Neural cell (in vitro differentiated cells): ENCODE measurements around the gene ASB1.

Experiments used
- CTCF ChIP-seq: fragments of 450-650 bp; IDR thresholded peaks from 2 replicates; pipeline ENCODE4 v1.5.1; 2014; ENCODE audit warnings: antibody characterized with exemption, mild to moderate bottlenecking, moderate library complexity; ENCODE audit not compliant: poor library complexity, severe bottlenecking
- EZH2 ChIP-seq: fragments of 200-600, 300-800 bp; shearing (Covaris generic), sonication (generic); IDR thresholded peaks from 2 replicates; pipeline ENCODE4 v1.6.1; 2014; ENCODE audit warnings: antibody characterized with exemption, low read length, borderline replicate concordance, mild to moderate bottlenecking; ENCODE audit not compliant: insufficient read depth, poor library complexity, severe bottlenecking
- POLR2AphosphoS5 ChIP-seq: IDR thresholded peaks from 2 replicates; pipeline ENCODE4 v1.6.1; 2012
- REST ChIP-seq: IDR thresholded peaks from 2 replicates; pipeline ENCODE4 v1.6.1; 2012; ENCODE audit warnings: borderline replicate concordance
- SMC3 ChIP-seq: fragments of 450-650 bp; conservative IDR thresholded peaks from 2 replicates; pipeline ENCODE4 v1.6.1; 2014; ENCODE audit warnings: antibody characterized with exemption, mild to moderate bottlenecking, moderate library complexity; ENCODE audit not compliant: poor library complexity
- TAF1 ChIP-seq: IDR thresholded peaks from 2 replicates; pipeline ENCODE4 v1.6.1; 2012; ENCODE audit warnings: low read depth

GRCh38 chr2:238433300-238433915, 6.7 kb downstream of the ASB1 start:
- TF ChIP-seq EZH2, result no peak
- no peak for TF ChIP-seq POLR2AphosphoS5
- TF ChIP-seq CTCF, result no peak
- no peak for TF ChIP-seq TAF1
- no peak for TF ChIP-seq SMC3
- no peak for TF ChIP-seq REST
